Measurements from ENCODE around the gene PEX12.
"Not testable (repeated sequence)": the region's sequence is repeated elsewhere in the genome, so short reads cannot be mapped to it uniquely, and the experiment has no call there.

Gene PEX12

GRCh38 chr17:35536664-35537171, 41.7 kb downstream of the PEX12 start:
- no peak for DNase-seq (ENCODE audit: low spot score)

- not testable (repeated sequence) for DNase-seq (ENCODE audit: low spot score)
Observed at GRCh38 chr17:35535406-35535805, 43.0 kb downstream of the PEX12 start.

- no peak for DNase-seq (ENCODE audit: low spot score)
Observed at GRCh38 chr17:35534576-35535093, 43.7 kb downstream of the PEX12 start.

GRCh38 chr17:35531160-35531559, 47.2 kb downstream of the PEX12 start:
- no peak for DNase-seq (ENCODE audit: low spot score)

GRCh38 chr17:35529866-35530265, 48.5 kb downstream of the PEX12 start:
- no peak for DNase-seq (ENCODE audit: low spot score)

GRCh38 chr17:35529326-35529725, 49.0 kb downstream of the PEX12 start:
- DNase-seq (ENCODE audit: low spot score), result not testable (repeated sequence)
